Measurements from ENCODE around the gene NPW. TPM values are rescaled to one million over a fixed set of nuclear protein-coding genes. Genes with fewer than 3 reads are reported as not detected.

NPW gene
- total and polyA plus RNA-seq, 3 donors from 2014 or later = 3.9 to 8.2 (median 7.3) TPM

DNA sequence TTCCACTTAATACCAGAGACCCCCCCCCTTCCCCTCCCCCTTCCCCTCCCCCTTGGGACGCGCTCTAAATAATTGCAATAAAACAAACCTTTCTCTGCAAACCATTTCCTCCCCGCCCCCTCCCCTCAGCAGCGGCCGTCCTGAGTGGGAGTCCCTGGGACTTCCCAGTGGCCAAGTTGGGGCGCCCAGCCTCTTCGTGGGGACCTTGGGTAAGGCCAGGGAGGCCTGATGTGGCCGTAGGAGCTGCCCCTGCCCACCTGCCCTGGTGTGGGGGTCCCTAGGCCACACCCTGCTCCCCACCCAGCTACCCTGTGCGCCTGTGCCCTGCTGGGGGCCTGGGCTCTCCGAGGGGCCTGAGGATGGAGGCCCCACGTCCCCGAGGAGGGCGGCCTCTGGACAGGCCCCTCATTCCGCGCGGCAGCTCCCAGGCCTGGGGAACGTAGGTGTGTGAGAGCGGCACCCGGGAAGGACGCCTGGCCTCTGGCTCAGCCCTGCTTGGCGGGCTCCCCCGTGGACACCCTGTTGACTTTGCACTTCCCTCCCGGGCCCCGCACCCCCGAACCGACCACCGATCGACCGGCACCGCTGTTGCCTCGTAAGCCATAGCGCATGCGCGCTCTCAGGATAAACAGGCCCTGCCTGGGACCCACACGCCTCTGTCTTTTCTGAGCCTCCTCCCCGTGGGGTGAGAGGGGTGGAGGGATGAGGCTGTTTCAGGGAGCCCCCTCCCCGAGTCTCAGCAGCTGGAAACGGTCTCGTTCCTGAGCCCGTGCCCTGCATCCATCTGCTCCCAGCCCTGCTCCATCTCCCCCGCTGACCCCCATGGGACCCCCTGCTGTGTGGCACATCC lies 19.0 kb downstream of the NPW start:
- intact Hi-C loops (cut with DNase I; ENCODE audit: low total_unique reads) = no loop called here
- Histone ChIP-seq H3K4me1 (peaks cover 76% of the 10 kb centered on the region), H3K36me3 (ENCODE audit: low read depth, missing control alignments) (no peaks in the 10 kb centered on the region), H3K27me3 (no peaks in the 10 kb centered on the region), H3K27ac (peak overlapping the region; percentile 89 to 91), H3K4me3 (no peak overlapping the region), H3K9me3 (no peaks in the 10 kb centered on the region)
- DNase-seq = peak; percentile 61
- no peak for TF ChIP-seq POLR2A (IDR thresholded peaks at IDR 0.05)
- TF ChIP-seq, protein P1, sequence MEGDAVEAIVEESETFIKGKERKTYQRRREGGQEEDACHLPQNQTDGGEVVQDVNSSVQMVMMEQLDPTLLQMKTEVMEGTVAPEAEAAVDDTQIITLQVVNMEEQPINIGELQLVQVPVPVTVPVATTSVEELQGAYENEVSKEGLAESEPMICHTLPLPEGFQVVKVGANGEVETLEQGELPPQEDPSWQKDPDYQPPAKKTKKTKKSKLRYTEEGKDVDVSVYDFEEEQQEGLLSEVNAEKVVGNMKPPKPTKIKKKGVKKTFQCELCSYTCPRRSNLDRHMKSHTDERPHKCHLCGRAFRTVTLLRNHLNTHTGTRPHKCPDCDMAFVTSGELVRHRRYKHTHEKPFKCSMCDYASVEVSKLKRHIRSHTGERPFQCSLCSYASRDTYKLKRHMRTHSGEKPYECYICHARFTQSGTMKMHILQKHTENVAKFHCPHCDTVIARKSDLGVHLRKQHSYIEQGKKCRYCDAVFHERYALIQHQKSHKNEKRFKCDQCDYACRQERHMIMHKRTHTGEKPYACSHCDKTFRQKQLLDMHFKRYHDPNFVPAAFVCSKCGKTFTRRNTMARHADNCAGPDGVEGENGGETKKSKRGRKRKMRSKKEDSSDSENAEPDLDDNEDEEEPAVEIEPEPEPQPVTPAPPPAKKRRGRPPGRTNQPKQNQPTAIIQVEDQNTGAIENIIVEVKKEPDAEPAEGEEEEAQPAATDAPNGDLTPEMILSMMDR (IDR thresholded peaks at IDR 0.05) = no peak
- WGBS, 2 donors = 48 to 65% methylated on average over 32 to 33 of the region's 41 CpGs

DNA sequence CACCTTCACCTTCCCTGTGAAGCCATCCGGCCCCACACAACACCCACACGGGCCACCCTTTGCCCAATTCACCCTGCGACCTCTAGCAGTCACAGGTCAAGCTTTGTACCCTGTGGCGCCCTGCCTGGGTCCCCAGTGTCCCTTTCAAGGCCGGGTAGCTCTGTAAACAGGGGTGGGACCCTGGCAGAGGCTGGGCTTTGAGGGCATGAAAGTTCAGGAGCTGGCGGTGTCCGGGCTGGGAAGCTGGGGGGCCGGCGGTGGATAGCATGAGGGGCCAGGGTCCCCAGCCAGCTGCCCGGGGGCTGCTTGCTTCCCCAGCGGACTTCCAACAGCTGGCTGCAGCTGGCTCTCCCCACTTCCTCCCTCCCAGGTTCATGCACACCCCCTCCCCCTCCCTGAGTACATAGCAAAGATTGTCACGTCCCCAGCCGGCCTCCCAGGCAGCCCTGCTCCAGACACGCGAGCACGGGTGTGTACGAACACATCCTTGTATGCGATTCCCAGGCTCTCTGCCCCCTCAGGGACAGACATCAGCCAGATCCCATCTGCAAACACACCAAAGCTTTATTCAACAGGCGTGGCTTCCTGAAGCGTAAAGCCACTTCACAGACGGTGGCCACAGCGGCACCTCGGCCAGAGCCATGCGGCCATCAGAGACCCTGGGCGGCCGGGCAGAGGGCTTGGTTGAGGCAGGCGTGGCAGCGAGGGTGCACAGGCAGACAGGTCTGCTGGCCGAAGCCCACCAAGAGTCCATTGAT lies 19.9 kb downstream of the NPW start:
- no peak for TF ChIP-seq POLR2A (IDR thresholded peaks at IDR 0.05)
- TF ChIP-seq, protein P1 (IDR thresholded peaks at IDR 0.05) = no peak
- H3K27me3 ChIP-seq = no peaks in the 10 kb centered on the region
- intact Hi-C loops (cut with DNase I; ENCODE audit: low total_unique reads) = no loop called here
- no peak overlapping the region for H3K4me3 ChIP-seq
- DNase-seq = peak; percentile 90
- H3K4me1 ChIP-seq = peaks cover 70% of the 10 kb centered on the region
- 59 to 78% methylated on average over 17 to 29 of the region's 29 CpGs for WGBS, 2 donors
- H3K36me3 ChIP-seq (ENCODE audit: low read depth, missing control alignments) = no peaks in the 10 kb centered on the region
- H3K27ac ChIP-seq = peak overlapping the region; percentile 89 to 91
- H3K9me3 ChIP-seq = no peaks in the 10 kb centered on the region

DNA sequence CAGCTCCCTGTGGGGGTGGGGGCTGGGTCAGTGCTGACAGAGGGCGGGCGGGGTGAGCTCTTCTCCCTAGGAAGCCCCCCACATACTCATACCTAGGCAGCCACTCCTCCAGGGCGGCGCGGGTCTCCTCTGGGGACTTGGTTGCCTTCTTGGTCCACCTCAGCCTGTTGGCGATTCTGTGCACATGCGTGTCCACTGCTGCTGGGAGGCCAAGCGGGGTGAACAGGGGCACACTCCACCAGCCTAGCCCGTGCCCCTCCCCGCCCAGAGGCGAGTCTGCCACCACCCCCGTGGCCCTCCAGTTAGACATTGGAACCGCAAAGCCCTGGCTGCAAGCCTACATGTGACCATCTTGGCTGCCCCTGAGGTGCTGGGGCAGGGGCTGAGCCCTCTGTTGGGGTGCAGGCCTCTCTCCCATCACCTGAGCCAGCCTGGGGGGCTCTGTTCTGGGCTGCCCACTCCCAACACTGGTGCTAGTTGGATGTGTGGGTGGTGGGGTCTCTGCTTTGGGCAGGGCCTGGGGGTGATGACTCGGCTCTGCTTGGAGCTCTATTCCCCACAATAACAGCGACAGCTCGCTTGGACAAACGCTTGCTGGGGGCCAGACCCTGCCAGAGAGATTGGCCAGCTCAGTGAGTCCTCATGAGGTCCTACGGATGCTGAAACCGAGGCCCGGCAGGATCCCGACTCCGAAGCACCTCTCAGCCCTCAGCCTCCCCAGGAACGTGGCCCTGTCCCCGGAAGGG lies 20.6 kb downstream of the NPW start:
- no peak overlapping the region for H3K4me3 ChIP-seq
- WGBS, 2 donors = 79% methylated on average over 24 of the region's 24 CpGs; no CpG with 5 or more reads in 1 of the 2 donors
- H3K36me3 ChIP-seq (ENCODE audit: low read depth, missing control alignments) = no peaks in the 10 kb centered on the region
- no peaks in the 10 kb centered on the region for H3K9me3 ChIP-seq
- peak overlapping the region; percentile 72 to 91 for H3K27ac ChIP-seq
- peaks cover 64% of the 10 kb centered on the region for H3K4me1 ChIP-seq
- TF ChIP-seq, protein P1 (IDR thresholded peaks at IDR 0.05) = no peak
- no peak for TF ChIP-seq POLR2A (IDR thresholded peaks at IDR 0.05)
- no peak for DNase-seq
- intact Hi-C loops (cut with DNase I; ENCODE audit: low total_unique reads) = no loop called here
- no peaks in the 10 kb centered on the region for H3K27me3 ChIP-seq

DNA sequence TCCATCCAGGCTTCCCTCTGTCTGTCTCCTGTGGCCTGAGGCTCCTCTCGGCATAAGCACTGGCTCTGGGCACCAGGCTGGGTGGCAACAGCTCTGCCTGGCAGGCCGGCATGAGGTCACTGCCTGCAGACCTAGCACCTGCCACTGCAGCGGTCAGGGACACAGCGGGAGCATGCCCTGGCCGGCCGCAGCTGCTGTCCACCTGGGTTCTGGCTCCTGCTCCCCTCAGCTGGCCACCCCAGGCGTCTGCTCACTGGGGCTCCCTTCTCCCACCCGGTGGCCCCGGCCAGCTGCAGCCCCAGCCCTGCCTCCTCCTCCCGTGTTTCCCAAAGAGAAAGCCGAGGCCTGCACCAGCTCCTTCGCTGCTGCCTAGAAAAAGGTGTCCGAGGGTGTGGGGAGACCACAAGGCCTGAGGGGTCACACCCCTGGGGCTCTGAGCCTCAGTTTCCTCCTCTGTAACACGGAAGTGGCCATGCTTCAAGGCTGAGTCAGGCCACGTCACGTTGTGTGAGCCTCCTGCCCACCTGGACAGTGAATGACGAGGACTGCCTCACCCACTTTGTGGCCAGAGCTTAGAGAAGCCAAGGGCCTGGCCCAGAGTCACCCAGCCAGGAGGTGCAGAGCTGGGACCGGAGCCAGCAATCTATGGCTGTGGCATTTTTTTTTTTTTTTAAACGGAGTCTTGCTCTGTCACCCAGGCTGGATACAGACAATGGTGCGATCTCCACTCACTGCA lies 21.4 kb downstream of the NPW start:
- Histone ChIP-seq H3K27me3 (no peaks in the 10 kb centered on the region), H3K4me1 (peaks cover 56% of the 10 kb centered on the region), H3K4me3 (no peak overlapping the region), H3K36me3 (ENCODE audit: low read depth, missing control alignments) (no peaks in the 10 kb centered on the region), H3K27ac (peak overlapping the region; percentile 72 to 91), H3K9me3 (no peaks in the 10 kb centered on the region)
- DNase-seq = peak; percentile 43
- WGBS, 2 donors = 56 to 85% methylated on average over 13 to 20 of the region's 20 CpGs
- TF ChIP-seq, protein P1 (IDR thresholded peaks at IDR 0.05) = no peak
- TF ChIP-seq POLR2A (IDR thresholded peaks at IDR 0.05) = no peak
- intact Hi-C loops (cut with DNase I; ENCODE audit: low total_unique reads) = no loop called here
